ENCODE results near the gene HMG20A.

GRCh38 chr15:77508541-77509243 is 88.0 kb downstream of the HMG20A start:
- no peak for TF ChIP-seq CTCF (IDR thresholded peaks at IDR 0.05)
- no peak for TF ChIP-seq POLR2A (IDR thresholded peaks at IDR 0.05)
- TF ChIP-seq POLR2AphosphoS5 (IDR thresholded peaks at IDR 0.05): no peak
